ENCODE results near the gene SPACA7. TPM values are rescaled to one million over a fixed set of nuclear protein-coding genes. Genes with fewer than 3 reads are reported as not detected.

SPACA7 gene
- polyA plus RNA-seq, 3 donors = not detected

- no peaks in the 10 kb centered on the region for H3K36me3 Mint-ChIP-seq
- H3K4me2 ChIP-seq (replicated peaks; ENCODE audit: extremely low read depth, low read length, poor library complexity, severe bottlenecking) = no peak overlapping the region
- no peaks in the 10 kb centered on the region for H4K20me1 ChIP-seq (ENCODE audit: insufficient read depth, low read length)
- TF ChIP-seq CTCF (IDR thresholded peaks at IDR 0.05) = no peak
- H3K9ac ChIP-seq (ENCODE audit: insufficient read depth, low read length, poor library complexity, severe bottlenecking) = no peak overlapping the region
- 92% methylated on average over 5 of the region's 9 CpGs for WGBS (ENCODE audit: insufficient coverage)
- H3K79me2 ChIP-seq (ENCODE audit: insufficient read depth, low read length) = no peaks in the 10 kb centered on the region
- intact Hi-C loops (cut with micrococcal nuclease) = no loop called here
- H3K27me3 Mint-ChIP-seq (ENCODE audit: low read depth in 3 of 3) = peaks cover 2 to 3% (median 3%) of the 10 kb centered on the region in 3 donors
- H3K27ac Mint-ChIP-seq = no peak overlapping the region
- H3K36me3 ChIP-seq (replicated peaks in 1 of 2; ENCODE audit: control insufficient read depth in 1 of 2, insufficient read depth in 2 of 2, low read length in 2 of 2) = no peaks in the 10 kb centered on the region
- no peak for DNase-seq
- no peak overlapping the region for H2AFZ ChIP-seq (ENCODE audit: insufficient read depth, low read depth, low read length, poor library complexity, severe bottlenecking)
- H3K9me3 ChIP-seq (replicated peaks in 1 of 2; ENCODE audit: control insufficient read depth in 1 of 2, insufficient read depth in 1 of 2, low read length in 2 of 2) = no peaks in the 10 kb centered on the region
- H3K4me1 ChIP-seq (ENCODE audit: control insufficient read depth in 1 of 2, insufficient read depth in 2 of 2, low read length in 2 of 2) = no peaks in the 10 kb centered on the region
- no peak overlapping the region for H3K27ac ChIP-seq (ENCODE audit: low read depth in 1 of 2, low read length in 2 of 2)
- H3K9me3 Mint-ChIP-seq = peaks cover 0 to 6% (median 2%) of the 10 kb centered on the region in 7 donors
- no peak overlapping the region for H3K4me3 ChIP-seq (replicated peaks in 1 of 3; ENCODE audit: low read depth in 2 of 3, low read length in 3 of 3)
- no peaks in the 10 kb centered on the region for H3K27me3 ChIP-seq (ENCODE audit: control insufficient read depth in 2 of 2, insufficient read depth in 2 of 2, low read length in 2 of 2)
- H3K4me1 Mint-ChIP-seq = no peaks in the 10 kb centered on the region
- H3K4me3 Mint-ChIP-seq = no peak overlapping the region
Observed at GRCh38 chr13:112477070-112477619, 101.0 kb downstream of the SPACA7 start.

GRCh38 chr13:112479389-112479788 is 103.2 kb downstream of the SPACA7 start:
- H3K79me2 ChIP-seq (ENCODE audit: insufficient read depth, low read length) = no peaks in the 10 kb centered on the region
- intact Hi-C loops (cut with micrococcal nuclease) = no loop called here
- no peak overlapping the region for H3K4me3 Mint-ChIP-seq
- H2AFZ ChIP-seq (ENCODE audit: insufficient read depth, low read depth, low read length, poor library complexity, severe bottlenecking) = no peak overlapping the region
- H3K4me2 ChIP-seq (replicated peaks; ENCODE audit: extremely low read depth, low read length, poor library complexity, severe bottlenecking) = no peak overlapping the region
- H3K4me3 ChIP-seq (replicated peaks in 1 of 3; ENCODE audit: low read depth in 2 of 3, low read length in 3 of 3) = no peak overlapping the region
- DNase-seq = no peak
- no peak for TF ChIP-seq CTCF (IDR thresholded peaks at IDR 0.05)
- peaks cover 0 to 12% of the 10 kb centered on the region in 2 donors for H3K36me3 ChIP-seq (replicated peaks in 1 of 2; ENCODE audit: control insufficient read depth in 1 of 2, insufficient read depth in 2 of 2, low read length in 2 of 2)
- no peaks in the 10 kb centered on the region for H3K27me3 ChIP-seq (ENCODE audit: control insufficient read depth in 2 of 2, insufficient read depth in 2 of 2, low read length in 2 of 2)
- H3K36me3 Mint-ChIP-seq = peaks cover 15 to 16% of the 10 kb centered on the region in 2 donors
- peaks cover 3% of the 10 kb centered on the region in 3 donors for H3K27me3 Mint-ChIP-seq (ENCODE audit: low read depth in 3 of 3)
- H4K20me1 ChIP-seq (ENCODE audit: insufficient read depth, low read length) = no peaks in the 10 kb centered on the region
- WGBS (ENCODE audit: insufficient coverage) = 93% methylated on average over 3 of the region's 7 CpGs
- no peak overlapping the region for H3K9ac ChIP-seq (ENCODE audit: insufficient read depth, low read length, poor library complexity, severe bottlenecking)
- H3K27ac ChIP-seq (ENCODE audit: low read depth in 1 of 2, low read length in 2 of 2) = no peak overlapping the region
- H3K9me3 Mint-ChIP-seq = peaks cover 0 to 6% (median 0%) of the 10 kb centered on the region in 7 donors
- H3K4me1 ChIP-seq (ENCODE audit: control insufficient read depth in 1 of 2, insufficient read depth in 2 of 2, low read length in 2 of 2) = no peaks in the 10 kb centered on the region
- H3K27ac Mint-ChIP-seq = no peak overlapping the region
- no peaks in the 10 kb centered on the region for H3K9me3 ChIP-seq (replicated peaks in 1 of 2; ENCODE audit: control insufficient read depth in 1 of 2, insufficient read depth in 1 of 2, low read length in 2 of 2)
- peaks cover 7% of the 10 kb centered on the region for H3K4me1 Mint-ChIP-seq

Measured in CD14-positive monocyte (primary cell).